Activated gamma-delta T cell treated with Interleukin-2 at 50 U/mL for 16 hours (primary cell): ENCODE data around the gene CHAF1A.

Experiments used
- DNase-seq: peaks from one replicate; pipeline ENCODE4 v3.0.0-alpha.2; 2020

The CHAF1A gene

GRCh38 chr19:4366666-4367335 is 35.6 kb upstream of the CHAF1A start:
- DNase-seq, result no peak

GRCh38 chr19:4367336-4367723 is 35.1 kb upstream of the CHAF1A start:
- no peak for DNase-seq

GRCh38 chr19:4367781-4368127 is 34.7 kb upstream of the CHAF1A start:
- no peak for DNase-seq

GRCh38 chr19:4368128-4368820 is 34.2 kb upstream of the CHAF1A start:
- no peak for DNase-seq

DNA sequence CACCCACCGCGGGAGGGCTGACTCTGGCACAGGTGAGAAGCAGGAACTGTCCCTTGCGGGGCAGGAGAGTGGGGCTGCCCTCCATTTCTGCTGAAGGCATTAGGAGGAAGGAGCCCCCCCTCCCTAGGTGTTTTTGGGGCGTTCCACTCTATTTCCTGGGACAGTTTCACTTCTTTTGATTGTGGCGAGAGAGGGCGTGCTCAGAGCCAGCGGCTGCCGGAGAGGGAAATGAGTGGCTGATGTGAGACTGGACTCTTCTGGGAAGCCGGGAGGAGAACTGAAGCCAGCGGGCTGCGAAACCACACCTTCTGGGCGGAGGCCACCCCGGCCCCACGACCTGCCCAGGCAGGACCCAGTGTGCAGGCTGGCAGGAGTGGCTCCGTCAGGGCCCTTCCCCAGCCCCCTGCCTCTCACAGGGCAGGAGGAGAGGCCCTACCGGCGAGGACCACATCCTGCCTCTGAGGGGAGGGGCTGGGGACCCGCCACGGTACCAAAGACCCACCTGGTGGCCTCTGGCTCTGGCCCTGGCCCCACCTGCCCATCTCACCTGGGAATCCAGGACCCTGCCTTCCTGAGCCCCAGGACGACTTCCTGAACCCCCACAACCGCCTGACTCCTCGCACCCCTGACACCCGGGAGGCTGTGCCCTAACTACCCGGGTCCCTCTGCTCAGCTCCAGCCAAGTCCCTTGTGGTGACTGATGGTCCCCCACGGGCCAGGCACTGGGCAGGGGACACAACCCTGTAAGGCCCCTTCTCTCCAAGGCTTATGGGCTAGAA is 33.1 kb upstream of the CHAF1A start:
- peak; percentile 61 for DNase-seq

DNA sequence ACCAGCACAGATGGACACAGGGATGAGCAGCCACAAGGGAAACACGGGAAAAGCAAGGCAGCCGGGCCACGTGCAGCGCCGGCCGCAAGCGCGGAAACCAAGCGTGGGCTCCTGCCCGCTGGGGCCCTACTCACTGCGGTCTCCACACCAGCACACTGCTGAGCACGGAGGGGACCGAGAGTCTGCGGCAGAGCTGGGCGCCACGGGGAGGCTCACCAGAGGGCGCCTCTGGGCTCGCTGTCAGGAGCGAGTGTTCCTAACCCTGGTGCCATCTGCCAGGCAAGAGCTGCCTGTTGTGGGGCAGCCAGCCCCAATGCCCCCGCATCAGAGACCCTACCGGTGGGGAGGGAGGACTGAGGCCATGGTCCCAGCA is 32.6 kb upstream of the CHAF1A start:
- DNase-seq, result peak; percentile 72

DNA sequence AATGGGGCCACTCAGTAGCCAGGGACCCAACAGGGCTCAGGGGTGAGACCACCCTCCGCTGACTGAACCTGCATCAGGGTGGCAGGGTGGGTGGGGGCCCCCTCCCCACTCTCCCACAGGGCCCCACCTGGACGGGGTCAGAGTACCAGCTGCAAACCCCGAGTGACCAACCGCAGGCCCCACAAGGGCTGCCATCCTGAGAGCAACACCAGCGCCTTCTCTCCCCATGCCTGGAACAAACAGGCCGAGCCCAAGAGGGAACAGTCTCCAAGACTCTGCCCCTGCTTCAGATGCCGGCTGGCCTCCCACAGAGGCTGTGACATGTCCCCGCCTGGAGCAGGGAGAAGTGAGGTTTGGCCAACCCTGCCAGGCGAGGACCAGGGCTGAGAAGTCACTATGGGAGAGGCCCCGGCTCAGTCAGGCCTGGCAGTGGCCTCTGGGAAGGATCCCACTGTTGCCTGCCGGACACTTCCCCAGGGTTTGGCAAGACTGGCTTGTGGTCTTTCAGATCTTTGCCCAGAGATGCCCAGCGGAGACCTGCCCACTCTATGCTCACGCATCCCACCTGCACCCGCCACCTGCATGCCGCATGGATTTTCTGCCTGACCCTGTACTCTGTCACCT is 31.9 kb upstream of the CHAF1A start:
- DNase-seq, result no peak

DNA sequence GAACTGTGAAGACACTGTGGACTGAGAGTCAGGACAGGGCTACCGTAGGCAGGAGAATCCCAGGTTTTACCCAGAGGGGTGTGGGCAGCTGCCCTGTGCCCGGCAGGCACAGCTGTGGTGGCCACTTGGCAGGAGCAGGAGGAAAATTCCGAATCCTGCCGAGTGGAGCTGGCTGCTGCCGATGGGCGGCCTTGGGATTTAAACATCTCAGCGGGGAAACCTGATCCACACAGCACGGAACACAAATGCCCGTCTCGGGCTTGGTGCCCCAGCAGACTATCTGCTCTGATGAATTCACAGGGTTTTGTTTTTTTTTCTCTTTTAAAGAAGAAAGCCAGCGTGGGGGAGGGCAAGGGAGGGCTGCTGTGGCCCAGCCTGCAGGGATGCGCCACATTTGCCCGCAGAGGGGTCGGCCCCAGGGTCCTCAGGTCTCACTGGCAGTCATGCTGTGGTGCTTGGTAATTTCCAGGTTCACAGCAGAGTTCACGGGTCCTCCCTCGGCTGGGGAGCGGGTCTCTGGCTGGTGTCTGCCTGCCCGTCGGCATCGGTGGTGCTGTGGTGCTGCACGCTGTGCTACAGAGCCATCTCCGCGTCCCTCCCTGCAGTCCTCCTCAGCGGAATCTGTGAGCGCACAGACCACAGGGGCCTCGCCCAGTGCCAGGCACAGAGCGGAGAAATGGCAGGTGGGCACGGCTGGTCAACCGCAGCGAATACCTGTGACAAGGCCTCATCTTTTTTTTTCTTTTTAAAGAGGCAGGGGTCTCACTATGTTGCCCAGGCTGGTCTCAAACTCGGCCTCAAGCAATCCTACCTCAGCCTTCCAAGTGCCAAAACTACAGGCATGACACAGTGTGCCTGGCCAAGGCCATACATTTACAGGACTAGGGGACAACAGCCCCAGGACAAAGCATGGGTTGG is 30.9 kb upstream of the CHAF1A start:
- DNase-seq, result no peak

DNA sequence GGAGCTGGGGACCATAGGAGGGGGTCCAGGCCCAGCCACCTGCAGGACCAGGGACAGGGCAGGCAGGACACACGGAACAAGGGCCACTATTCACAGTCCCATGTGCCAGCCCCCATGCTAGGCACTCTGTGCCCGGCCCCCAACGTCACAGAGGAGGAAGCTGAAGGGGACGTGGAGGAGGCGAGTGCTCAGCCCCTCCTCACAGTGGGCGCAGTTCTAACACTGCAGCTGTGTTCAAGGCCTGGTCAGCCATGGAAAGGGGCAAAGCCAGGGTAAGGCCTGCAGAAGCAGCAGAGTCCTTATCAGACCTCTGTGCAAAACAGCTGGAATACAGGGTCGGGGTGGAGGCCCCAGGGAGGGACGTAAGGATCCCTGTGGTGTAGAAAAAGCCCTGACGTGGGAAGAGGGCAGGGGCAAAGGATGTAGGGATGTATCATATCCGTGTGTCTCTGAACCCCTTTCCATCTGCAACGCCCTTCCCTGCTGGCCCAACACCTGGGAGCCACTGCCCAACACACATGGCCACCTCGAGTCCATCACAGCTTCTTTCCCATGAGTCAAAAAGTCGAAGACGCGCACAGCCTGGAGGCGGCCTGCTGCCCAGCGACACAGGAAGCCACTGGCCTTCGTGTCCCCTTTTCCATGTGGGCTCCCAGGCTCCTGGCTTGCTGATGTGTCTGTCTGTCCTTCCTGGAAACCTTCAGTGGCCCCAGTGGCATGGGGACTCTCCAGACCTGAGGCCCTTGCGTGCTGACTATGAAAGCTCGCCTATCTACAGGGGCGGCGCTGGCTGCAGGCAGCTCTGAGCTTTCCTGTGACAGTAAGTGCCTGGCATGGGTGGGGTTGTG is 30.1 kb upstream of the CHAF1A start:
- no peak for DNase-seq

GRCh38 chr19:4373013-4373367 is 29.4 kb upstream of the CHAF1A start:
- DNase-seq, result no peak

DNA sequence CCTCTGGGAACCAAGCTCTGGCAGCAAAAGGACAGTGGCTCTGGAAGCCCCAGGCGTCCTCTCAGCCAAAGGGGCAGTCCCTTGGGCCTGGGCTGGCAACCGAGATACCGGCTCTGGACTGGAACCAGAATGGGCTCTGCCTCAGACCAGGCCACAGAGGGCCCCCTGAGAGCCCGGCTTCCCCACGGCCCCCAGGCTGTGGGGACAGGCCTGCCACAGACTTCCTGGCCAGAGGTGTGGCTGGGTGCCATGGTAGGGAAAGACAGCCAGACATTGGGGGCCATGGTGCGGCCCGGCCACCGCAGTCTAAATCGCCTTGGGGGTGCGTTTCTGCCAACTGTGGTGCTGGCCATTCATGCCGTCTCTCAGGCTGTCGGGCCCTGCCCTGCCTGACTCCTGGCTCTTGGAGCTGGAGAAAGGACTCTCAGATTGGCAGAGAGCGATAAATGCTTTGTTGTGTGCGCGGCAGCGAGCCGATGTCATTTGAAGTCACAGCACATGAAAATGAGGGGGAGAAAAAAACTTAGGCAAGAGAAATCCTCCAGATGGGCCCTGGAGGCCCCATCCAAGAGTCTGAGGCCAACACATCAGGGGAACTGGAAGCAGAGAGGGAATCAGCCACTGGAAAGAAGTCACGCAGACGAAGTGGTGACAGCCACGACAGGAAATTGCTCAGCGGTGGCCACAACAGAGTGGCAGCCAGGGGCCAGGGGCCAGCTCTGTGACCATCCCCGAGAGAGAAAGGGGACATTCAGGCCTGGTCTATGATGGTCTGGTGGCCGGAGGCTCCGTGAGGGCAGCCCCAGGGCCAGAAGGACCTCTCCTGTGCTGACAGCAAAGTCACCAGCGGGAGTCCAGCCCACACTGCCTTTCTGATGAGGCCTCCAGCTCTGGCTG is 28.6 kb upstream of the CHAF1A start:
- no peak for DNase-seq

GRCh38 chr19:4374498-4375163 is 27.8 kb upstream of the CHAF1A start:
- DNase-seq, result no peak

- DNase-seq, result no peak
Observed at GRCh38 chr19:4375164-4376027, 27.0 kb upstream of the CHAF1A start.

DNA sequence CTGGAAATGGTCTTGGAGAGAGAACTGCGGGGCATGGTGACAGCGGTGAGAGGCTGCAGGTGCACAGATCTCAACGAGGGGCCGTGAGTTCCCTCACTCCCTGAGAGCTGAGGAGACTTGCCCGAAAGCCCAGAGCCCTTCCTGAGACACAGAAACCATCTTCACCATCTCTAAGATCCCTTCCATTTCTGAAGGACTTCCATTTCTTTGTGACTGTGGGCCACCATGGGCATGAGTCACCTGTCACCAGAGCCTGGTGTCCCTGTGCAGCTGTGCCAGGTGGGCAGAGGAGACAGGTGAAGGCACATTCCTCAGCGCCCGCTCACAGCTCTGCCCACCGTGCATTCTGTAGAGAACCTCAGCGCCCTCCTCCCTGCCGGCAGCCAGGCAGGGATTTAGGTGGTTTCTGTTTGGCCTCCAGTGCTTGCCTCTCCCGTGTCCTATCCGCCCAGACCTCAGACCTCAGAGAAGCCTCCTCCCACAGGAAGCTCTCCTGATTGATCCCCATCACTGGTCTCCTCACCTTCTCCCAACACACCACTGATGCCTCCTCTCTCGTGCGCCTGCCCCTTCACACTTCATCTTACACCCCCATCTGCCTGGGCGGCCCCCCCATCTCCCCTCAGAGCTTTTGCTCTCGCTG is 26.3 kb upstream of the CHAF1A start:
- DNase-seq, result no peak

GRCh38 chr19:4376671-4376990 is 25.8 kb upstream of the CHAF1A start:
- DNase-seq, result no peak

- no peak for DNase-seq
Observed at GRCh38 chr19:4376991-4377781, 25.3 kb upstream of the CHAF1A start.

GRCh38 chr19:4378886-4379285 is 23.6 kb upstream of the CHAF1A start:
- no peak for DNase-seq
